SK-N-DZ (cell line): ENCODE results near the gene SP8.

Experiments
- DNase-seq: peaks from one replicate; pipeline ENCODE4 v3.0.0-alpha.2; 2015; ENCODE audit warnings: low spot score

Gene SP8

GRCh38 chr7:20794676-20795075 is 8.0 kb upstream of the SP8 start:
- no peak for DNase-seq

DNA sequence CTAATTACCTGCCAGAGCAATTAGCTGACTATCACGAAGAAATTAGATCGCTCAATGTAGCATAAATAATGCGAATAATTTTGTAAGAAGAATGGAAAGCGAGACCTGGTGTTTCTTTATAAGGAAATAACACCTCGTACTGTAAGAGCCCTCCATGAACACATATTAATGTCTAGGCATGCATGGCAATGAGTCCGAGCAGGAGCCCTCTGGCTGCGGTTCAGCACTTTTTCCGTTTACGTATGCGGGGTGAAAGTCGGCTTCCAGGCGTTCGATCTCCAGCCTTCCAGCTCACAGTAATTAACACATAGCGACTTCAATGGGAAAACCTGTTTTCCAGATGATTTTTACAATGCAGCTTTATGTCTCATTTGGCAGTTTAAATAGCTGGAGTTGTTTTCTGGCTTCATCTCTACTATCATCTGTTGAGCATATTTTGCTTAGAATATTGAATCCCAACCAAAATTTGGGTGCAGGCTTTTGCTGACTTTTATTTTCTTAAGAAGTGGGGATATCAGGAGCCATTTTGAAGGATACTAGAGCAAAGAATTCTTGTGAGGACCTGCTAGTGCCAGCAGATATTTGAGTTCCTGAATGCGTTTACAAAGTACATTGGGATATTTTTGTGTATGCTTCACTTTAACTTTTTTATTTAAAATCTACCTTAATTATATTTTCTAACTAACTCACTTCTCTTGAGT is 7.2 kb upstream of the SP8 start:
- no peak for DNase-seq

DNA sequence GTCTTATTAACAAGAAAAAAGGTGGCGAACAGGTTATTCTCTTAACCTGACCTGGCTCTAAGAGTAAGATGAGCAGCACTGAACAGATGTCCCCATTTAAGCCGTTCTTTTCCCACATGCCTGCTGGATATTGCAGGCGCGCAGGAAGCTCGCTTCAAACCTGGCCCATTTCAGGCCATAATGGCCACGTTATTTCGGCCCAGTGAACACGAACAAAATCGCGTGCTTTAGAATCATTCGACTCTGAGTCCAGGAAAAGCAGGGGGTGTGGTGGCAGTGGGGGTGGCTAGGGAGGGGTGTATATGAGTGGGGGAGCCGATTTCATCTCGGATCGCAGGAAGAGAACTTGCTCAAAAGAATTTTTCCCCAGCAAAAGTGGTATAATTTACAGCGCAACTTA is 6.6 kb upstream of the SP8 start:
- DNase-seq = no peak

DNA sequence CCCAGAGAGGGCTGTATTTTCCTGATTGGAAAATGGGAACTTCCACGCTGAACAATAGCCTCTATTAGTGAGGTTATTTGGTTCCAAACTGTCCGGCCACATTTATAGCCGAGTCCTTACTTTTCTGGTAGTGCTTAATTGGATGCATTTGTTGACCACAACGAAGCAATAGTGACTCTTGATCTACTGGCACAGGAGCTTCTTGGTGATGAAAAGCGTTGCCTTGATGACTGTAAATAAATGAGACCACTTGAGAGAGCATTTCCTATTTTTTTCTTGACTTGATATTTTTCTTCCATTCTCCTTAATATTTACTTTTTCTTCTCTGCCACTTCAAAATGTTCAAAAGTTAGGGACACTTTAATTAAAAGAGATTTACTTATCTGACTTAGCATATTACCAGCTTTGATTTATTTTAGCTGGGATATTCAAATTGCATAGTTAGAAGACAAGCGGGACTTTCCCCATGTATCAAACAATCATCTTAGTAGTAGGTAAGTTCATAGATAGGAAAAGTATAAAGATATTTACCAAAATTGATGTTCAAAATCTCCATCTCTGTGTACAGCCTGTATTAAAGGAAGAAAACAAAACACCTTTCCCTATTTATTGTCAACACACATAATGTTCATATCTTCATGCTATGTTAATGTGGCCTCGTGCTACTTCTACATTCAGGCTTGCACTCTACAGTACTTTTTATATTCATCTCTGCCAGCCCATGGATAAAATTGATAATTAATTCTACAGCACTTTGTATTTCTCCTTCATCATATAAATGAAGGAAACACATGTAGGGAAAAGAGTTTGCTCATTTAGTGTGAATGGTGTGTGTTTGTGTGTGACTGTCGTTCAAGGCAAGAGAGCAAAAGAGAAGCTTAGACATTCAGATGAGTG is 5.1 kb upstream of the SP8 start:
- no peak for DNase-seq

DNA sequence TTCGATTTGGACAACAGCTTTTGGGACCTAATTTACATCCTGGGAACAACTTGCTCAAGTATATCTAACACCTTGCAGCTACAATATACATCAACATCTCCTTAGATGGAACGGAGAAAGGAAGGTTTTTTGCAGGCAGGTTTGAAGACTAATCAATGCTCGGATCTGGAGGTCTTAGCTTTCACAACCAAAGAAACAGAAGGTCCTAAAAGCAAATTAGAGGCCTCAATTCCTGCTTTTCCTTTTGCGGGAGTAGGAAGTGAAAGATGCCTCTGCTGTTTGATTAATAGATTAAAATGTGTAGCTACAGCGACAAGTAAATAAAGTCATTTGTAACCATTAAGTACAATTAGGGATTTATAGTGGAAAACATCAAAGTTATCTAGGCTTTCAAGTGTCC is 3.7 kb upstream of the SP8 start:
- no peak for DNase-seq

DNA sequence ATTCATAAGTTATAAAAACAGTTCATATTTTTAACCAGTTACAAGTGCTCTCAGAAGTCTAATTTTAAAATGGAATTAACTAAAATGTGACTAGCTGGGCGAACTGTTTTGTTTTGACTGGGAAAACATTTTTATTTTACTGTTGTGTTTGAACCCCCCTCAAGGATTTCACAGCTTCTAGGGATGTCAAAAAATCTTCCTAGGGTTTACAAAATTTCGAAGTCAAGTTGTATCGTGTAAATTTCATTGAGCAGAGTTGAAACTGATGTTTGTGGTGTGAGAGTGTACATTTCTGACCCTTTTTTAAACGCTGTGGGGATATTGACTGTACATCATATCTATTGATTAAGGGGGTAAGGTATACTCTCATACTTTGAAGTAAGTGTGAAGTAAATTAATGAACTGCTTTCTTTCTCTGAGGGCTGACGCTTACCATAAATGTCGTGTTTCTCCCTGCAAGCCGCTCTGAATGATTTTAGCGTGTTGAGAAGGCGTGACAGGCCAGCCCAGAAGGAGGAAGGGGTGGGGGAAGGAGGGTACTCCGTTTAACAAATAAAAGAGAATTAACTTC is 1.8 kb upstream of the SP8 start:
- DNase-seq = no peak

DNA sequence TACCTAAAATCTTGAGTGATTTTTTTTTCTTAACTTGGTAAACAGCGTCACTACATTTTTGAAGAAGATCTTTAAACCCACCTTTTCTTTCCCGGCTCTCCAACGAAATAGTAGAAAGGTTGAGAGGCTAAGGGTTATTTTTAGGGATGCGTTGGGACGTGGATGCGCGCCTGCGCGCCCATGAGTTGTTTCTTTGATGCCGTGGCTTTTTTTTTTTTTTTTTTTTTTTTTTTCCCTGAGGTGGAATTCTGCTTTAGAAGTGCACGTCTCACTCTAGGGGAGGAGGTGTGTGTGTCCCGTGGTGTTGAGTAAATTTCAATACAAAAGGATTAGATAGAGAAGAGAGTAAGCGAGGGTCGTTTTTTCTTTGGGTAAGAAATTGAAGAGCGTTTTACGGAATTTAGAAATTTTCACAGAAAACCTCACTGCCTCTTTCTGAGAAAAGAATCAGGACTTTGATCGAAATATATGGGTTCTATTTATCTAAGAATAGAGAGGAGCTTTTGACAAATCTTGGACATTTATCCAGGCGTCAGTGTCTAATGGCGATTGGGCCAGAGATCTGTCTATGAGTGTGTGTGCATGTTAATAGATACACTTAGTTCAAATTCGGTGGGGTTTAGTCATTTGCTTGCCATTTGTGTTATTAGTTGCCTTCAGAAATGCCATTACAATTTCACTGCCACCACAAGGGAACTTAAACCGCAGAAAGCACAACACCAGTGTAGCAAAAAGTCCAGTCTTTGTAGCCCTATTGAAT is 1.2 kb upstream of the SP8 start:
- no peak for DNase-seq

DNA sequence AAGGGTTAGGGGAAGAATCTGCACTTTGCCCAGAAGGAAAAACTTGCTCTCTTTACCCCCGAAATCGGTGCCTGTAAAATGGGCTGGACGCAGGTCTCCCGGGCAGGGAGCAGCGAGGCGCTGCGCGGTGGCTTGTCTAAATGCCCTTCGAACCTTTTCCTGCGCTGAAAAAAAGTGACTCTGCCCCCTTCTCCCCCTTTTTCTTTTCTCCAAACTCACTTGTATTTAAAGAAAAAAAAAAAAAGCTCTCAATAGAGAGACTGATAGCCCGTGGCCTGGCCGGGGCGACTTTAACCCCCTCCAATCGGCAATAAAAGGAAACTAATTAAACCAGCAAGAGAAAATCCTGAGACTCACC is 286 bp downstream of the SP8 start:
- DNase-seq = no peak

- no peak for DNase-seq
Observed at GRCh38 chr7:20786049-20786412, 655 bp downstream of the SP8 start.

- DNase-seq = no peak
Observed at GRCh38 chr7:20785157-20786048, 1.3 kb downstream of the SP8 start.

DNA sequence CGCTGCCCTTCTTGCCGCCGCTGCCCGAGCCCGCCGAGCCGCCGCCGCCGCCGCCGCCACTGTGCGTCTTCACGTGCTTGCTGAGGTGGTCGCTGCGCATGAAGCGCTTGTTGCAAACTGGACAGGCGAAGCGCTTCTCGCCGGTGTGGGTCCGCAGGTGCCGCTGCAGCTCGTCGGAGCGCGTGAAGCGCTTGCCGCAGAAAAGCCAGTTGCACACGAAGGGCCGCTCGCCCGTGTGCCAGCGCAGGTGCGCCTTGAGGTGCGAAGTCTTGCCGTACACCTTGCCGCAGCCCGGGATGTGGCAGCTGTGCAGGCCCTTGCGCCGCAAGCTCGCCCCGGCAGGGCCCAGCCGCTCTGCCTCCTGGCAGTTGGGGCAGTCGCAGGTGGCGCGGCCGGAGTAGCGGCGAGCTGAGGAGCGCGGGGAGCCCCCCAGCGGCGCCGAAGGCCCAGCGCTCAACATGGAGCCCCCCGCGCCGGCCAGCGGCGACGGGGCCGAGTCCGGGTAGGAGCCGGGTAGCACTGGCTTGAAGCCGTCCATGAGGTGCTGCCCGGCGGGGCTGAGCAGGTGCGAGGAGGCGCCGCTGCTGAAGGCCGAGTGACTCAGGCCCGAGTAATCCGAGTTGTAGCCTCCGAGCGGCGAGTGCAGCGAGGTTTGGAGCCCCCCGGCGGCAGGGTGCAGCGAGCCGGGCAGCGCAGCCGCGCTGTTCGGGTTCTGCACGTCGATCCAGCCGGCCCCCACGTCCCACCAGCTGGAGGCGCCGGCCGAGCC is 2.1 kb downstream of the SP8 start:
- no peak for DNase-seq

GRCh38 chr7:20783700-20784387 is 2.8 kb downstream of the SP8 start:
- DNase-seq = no peak

GRCh38 chr7:20783125-20783699 is 3.5 kb downstream of the SP8 start:
- no peak for DNase-seq

- DNase-seq = no peak
Observed at GRCh38 chr7:20779041-20779440, 7.6 kb downstream of the SP8 start.

GRCh38 chr7:20778063-20778721 is 8.5 kb downstream of the SP8 start:
- DNase-seq = peak; percentile 31

GRCh38 chr7:20777377-20778062 is 9.2 kb downstream of the SP8 start:
- no peak for DNase-seq

DNA sequence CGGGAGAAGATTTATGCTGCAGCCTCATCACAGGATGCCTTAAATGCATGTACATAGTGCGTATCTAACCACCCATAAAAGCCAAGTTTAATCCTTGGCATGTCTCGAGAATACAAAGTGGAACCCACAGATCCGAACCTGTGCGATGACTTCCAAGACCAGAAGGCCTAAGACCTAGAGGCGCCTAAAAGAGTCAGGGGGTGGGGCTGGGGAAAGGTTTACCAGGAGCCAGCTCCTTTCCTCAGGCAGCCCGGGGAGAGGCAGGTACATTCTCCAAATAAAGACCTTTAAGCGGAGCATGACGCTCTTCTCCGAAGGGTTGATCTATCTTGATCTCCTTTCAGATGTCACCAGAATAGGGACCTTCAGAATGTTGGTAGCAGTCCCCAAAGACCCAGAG is 9.7 kb downstream of the SP8 start:
- no peak for DNase-seq

- DNase-seq = no peak
Observed at GRCh38 chr7:20776214-20776911, 10.3 kb downstream of the SP8 start.
